HepG2 (cell line): ENCODE data around the gene PNP. TPM values are rescaled to one million over a fixed set of nuclear protein-coding genes. Genes with fewer than 3 reads are reported as not detected.

Experiments
- AGO1 ChIP-seq: fragments of 200-400 bp; formaldehyde crosslinking; IDR thresholded peaks from 2 replicates; pipeline ENCODE4 v1.6.1; 2017; ENCODE audit warnings: mild to moderate bottlenecking, low read depth, low read length, moderate library complexity; ENCODE audit not compliant: poor library complexity, severe bottlenecking
- ATF7-NPFF ChIP-seq: sonication (generic); formaldehyde crosslinking; IDR thresholded peaks from 2 replicates; pipeline ENCODE4 v1.8.1; 2023; ENCODE audit warnings: mild to moderate bottlenecking, low read depth, missing genetic modification reagents, moderate library complexity
- HNRNPK ChIP-seq: fragments of 200-400 bp; formaldehyde crosslinking; IDR thresholded peaks from 2 replicates; pipeline ENCODE4 v1.6.1; 2018; ENCODE audit warnings: low read length, low read depth, moderate library complexity, mild to moderate bottlenecking; ENCODE audit not compliant: poor library complexity, severe bottlenecking
- KDM5B ChIP-seq: sonication (generic); formaldehyde crosslinking; IDR thresholded peaks from 2 replicates; pipeline ENCODE4 v1.4.0; 2020; ENCODE audit warnings: missing genetic modification reagents, mild to moderate bottlenecking, borderline replicate concordance
- SRF ChIP-seq: IDR thresholded peaks from 2 replicates; pipeline ENCODE4 v1.6.1; 2011; ENCODE audit warnings: mild to moderate bottlenecking, low read depth, low read length, moderate library complexity
- SRY ChIP-seq: sonication (generic); formaldehyde crosslinking; IDR thresholded peaks from 2 replicates; pipeline ENCODE4 v1.8.0; 2022; ENCODE audit warnings: mild to moderate bottlenecking, missing genetic modification reagents
- TCF12 ChIP-seq, 2 experiments: fragments of 450-650 bp in 1 of 2; sonication (generic) in 1 of 2; formaldehyde crosslinking in 1 of 2; IDR thresholded peaks; 2 replicates each; pipeline versions ENCODE4 v1.6.1 to v1.8.0; 2017 to 2022; ENCODE audit warnings: antibody characterized with exemption in 1 of 2, mild to moderate bottlenecking in 1 of 2, missing genetic modification reagents in 1 of 2, moderate library complexity in 1 of 2
- YEATS2 ChIP-seq: sonication (generic); formaldehyde crosslinking; IDR thresholded peaks from 2 replicates; pipeline ENCODE4 v1.4.0; 2020; ENCODE audit warnings: missing genetic modification reagents, borderline replicate concordance
- ZC3H4 ChIP-seq: sonication (generic); formaldehyde crosslinking; IDR thresholded peaks from 2 replicates; pipeline ENCODE4 v1.4.0; 2020; ENCODE audit warnings: missing genetic modification reagents, borderline replicate concordance
- ZNF232 ChIP-seq: sonication (generic); formaldehyde crosslinking; IDR thresholded peaks from 2 replicates; pipeline ENCODE4 v1.4.0; 2020; ENCODE audit warnings: missing genetic modification reagents, borderline replicate concordance
- ZNF282 ChIP-seq: fragments of 450-650 bp; IDR thresholded peaks from 2 replicates; pipeline ENCODE4 v1.6.1; 2018; ENCODE audit not compliant: partially characterized antibody
- ZNF329 ChIP-seq: sonication (generic); formaldehyde crosslinking; IDR thresholded peaks from 2 replicates; pipeline ENCODE4 v1.9.0; 2021; ENCODE audit warnings: low read depth, mild to moderate bottlenecking, missing genetic modification reagents
- ZNF709 ChIP-seq: sonication (generic); formaldehyde crosslinking; IDR thresholded peaks from 2 replicates; pipeline ENCODE4 v1.5.0; 2020; ENCODE audit warnings: mild to moderate bottlenecking, missing genetic modification reagents
- polyA plus RNA-seq, 8 experiments: library from polyadenylated mRNA; depleted of rRNA in 3 of 8; stranded (reverse) in 7 of 8; unstranded in 1 of 8; fragments of >200 nt; fragmentation: Illumina TruSeq in 4 of 8; extraction: Trizol in 4 of 8; gene quantifications; 2 replicates each; pipeline versions ENCODE4 v1.2.1 to v1.2.3, GENCODE V29; 2011 to 2016; ENCODE audit warnings: low read depth in 4 of 8, missing spikeins in 1 of 8, mixed read lengths in 1 of 8; ENCODE audit not compliant: insufficient read depth in 1 of 8
- total RNA-seq, 5 experiments: library from RNA; depleted of rRNA; stranded (reverse); fragments of >200 nt; fragmentation: Illumina TruSeq; extraction: Trizol; gene quantifications; 2 replicates each; pipeline ENCODE4 v1.2.3, GENCODE V29; 2016; ENCODE audit warnings: low read depth in 1 of 5
- TF ChIP-seq, protein P1 (sequence below): sonication (generic); formaldehyde crosslinking; IDR thresholded peaks from 2 replicates; pipeline ENCODE4 v1.4.0; 2020; ENCODE audit warnings: missing genetic modification reagents
- TF ChIP-seq, protein P2 (sequence below): sonication (generic); formaldehyde crosslinking; IDR thresholded peaks from 2 replicates; pipeline ENCODE4 v1.5.0; 2020; ENCODE audit warnings: mild to moderate bottlenecking, missing genetic modification reagents
- TF ChIP-seq, protein P3 (sequence below): sonication (generic); formaldehyde crosslinking; IDR thresholded peaks from 2 replicates; pipeline ENCODE4 v1.5.1; 2020; ENCODE audit warnings: missing genetic modification reagents, mild to moderate bottlenecking, borderline replicate concordance
- TF ChIP-seq, protein P4 (sequence below): sonication (generic); formaldehyde crosslinking; IDR thresholded peaks from 2 replicates; pipeline ENCODE4 v1.4.0; 2020; ENCODE audit warnings: missing genetic modification reagents

PNP gene
- total and polyA plus RNA-seq, 2 of the 13 experiments (the other 11 are each of a cell fraction or from before 2014, with no cell fraction given): 45.4 to 74.8 TPM

DNA sequence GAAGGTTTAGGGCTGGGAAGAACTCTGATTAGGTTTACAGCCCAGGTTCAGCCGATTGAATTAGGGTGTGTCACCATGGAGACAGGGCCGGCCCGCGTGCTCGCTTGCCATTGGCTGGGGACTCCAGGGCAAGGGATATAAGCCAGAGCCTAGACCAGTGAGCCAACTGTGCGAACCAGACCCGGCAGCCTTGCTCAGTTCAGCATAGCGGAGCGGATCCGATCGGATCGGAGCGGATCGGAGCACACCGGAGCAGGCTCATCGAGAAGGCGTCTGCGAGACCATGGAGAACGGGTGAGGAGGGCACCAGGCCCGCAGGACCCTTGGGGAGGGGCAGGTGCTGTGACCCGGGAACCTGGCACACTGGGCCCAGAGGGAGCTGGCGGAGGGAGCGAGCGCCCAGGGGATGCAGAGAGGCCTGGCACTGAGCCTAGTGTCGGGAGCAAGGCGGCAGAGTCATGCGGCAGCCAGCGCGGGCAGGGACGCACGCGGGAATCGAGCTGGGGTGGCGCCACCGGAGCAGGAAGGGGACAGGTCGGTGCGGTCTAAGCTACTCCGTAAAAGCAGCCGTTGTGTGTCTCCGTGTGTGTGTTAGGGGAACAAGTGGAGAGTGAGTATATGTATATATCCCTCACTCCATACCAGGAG, at the start of gene PNP (continued):
- TF ChIP-seq HNRNPK (no peak), ZNF709 (peak; percentile 12; the same call in 1 of the 2 replicates), KDM5B (CRISPR knock-in tag) (peak; percentile 91), ZNF282 (no peak), AGO1 (peak; percentile 77), SRY (CRISPR knock-in tag) (peak; percentile 93; the same call in 1 of the 2 replicates), ZC3H4 (CRISPR knock-in tag) (peak; percentile 65; the same call in 1 of the 2 replicates), YEATS2 (peak; percentile 75), TCF12 (IDR thresholded peaks at IDR 0.05) (no peak), TCF12 (CRISPR knock-in tag; IDR thresholded peaks at IDR 0.05) (peak; percentile 78; the same call in 1 of the 2 replicates), ZNF329 (CRISPR knock-in tag) (peak; percentile 69; the same call in 1 of the 2 replicates), ZNF232 (CRISPR knock-in tag) (no peak), ATF7-NPFF (CRISPR knock-in tag) (peak; percentile 77), SRF (no peak)
- TF ChIP-seq, protein P1, sequence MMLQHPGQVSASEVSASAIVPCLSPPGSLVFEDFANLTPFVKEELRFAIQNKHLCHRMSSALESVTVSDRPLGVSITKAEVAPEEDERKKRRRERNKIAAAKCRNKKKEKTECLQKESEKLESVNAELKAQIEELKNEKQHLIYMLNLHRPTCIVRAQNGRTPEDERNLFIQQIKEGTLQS (CRISPR knock-in tag): peak; percentile 45
- TF ChIP-seq, protein P2, sequence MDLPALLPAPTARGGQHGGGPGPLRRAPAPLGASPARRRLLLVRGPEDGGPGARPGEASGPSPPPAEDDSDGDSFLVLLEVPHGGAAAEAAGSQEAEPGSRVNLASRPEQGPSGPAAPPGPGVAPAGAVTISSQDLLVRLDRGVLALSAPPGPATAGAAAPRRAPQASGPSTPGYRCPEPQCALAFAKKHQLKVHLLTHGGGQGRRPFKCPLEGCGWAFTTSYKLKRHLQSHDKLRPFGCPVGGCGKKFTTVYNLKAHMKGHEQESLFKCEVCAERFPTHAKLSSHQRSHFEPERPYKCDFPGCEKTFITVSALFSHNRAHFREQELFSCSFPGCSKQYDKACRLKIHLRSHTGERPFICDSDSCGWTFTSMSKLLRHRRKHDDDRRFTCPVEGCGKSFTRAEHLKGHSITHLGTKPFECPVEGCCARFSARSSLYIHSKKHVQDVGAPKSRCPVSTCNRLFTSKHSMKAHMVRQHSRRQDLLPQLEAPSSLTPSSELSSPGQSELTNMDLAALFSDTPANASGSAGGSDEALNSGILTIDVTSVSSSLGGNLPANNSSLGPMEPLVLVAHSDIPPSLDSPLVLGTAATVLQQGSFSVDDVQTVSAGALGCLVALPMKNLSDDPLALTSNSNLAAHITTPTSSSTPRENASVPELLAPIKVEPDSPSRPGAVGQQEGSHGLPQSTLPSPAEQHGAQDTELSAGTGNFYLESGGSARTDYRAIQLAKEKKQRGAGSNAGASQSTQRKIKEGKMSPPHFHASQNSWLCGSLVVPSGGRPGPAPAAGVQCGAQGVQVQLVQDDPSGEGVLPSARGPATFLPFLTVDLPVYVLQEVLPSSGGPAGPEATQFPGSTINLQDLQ (CRISPR knock-in tag): no peak
- TF ChIP-seq, protein P3, sequence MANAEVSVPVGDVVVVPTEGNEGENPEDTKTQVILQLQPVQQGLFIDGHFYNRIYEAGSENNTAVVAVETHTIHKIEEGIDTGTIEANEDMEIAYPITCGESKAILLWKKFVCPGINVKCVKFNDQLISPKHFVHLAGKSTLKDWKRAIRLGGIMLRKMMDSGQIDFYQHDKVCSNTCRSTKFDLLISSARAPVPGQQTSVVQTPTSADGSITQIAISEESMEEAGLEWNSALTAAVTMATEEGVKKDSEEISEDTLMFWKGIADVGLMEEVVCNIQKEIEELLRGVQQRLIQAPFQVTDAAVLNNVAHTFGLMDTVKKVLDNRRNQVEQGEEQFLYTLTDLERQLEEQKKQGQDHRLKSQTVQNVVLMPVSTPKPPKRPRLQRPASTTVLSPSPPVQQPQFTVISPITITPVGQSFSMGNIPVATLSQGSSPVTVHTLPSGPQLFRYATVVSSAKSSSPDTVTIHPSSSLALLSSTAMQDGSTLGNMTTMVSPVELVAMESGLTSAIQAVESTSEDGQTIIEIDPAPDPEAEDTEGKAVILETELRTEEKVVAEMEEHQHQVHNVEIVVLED (CRISPR knock-in tag): peak; percentile 57; the same call in 1 of the 2 replicates
- TF ChIP-seq, protein P4, sequence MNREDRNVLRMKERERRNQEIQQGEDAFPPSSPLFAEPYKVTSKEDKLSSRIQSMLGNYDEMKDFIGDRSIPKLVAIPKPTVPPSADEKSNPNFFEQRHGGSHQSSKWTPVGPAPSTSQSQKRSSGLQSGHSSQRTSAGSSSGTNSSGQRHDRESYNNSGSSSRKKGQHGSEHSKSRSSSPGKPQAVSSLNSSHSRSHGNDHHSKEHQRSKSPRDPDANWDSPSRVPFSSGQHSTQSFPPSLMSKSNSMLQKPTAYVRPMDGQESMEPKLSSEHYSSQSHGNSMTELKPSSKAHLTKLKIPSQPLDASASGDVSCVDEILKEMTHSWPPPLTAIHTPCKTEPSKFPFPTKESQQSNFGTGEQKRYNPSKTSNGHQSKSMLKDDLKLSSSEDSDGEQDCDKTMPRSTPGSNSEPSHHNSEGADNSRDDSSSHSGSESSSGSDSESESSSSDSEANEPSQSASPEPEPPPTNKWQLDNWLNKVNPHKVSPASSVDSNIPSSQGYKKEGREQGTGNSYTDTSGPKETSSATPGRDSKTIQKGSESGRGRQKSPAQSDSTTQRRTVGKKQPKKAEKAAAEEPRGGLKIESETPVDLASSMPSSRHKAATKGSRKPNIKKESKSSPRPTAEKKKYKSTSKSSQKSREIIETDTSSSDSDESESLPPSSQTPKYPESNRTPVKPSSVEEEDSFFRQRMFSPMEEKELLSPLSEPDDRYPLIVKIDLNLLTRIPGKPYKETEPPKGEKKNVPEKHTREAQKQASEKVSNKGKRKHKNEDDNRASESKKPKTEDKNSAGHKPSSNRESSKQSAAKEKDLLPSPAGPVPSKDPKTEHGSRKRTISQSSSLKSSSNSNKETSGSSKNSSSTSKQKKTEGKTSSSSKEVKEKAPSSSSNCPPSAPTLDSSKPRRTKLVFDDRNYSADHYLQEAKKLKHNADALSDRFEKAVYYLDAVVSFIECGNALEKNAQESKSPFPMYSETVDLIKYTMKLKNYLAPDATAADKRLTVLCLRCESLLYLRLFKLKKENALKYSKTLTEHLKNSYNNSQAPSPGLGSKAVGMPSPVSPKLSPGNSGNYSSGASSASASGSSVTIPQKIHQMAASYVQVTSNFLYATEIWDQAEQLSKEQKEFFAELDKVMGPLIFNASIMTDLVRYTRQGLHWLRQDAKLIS (CRISPR knock-in tag): peak; percentile 85; the same call in 1 of the 2 replicates
